GM19240 (cell line): ENCODE results near the gene NQO1.
"Not testable (repeated sequence)": the region's sequence is repeated elsewhere in the genome, so short reads cannot be mapped to it uniquely, and the experiment has no call there.

Source experiments
- DNase-seq: peaks from one replicate; pipeline ENCODE4 v3.0.0; 2011; ENCODE audit warnings: low spot score; ENCODE audit not compliant: insufficient read length

NQO1 gene

DNA sequence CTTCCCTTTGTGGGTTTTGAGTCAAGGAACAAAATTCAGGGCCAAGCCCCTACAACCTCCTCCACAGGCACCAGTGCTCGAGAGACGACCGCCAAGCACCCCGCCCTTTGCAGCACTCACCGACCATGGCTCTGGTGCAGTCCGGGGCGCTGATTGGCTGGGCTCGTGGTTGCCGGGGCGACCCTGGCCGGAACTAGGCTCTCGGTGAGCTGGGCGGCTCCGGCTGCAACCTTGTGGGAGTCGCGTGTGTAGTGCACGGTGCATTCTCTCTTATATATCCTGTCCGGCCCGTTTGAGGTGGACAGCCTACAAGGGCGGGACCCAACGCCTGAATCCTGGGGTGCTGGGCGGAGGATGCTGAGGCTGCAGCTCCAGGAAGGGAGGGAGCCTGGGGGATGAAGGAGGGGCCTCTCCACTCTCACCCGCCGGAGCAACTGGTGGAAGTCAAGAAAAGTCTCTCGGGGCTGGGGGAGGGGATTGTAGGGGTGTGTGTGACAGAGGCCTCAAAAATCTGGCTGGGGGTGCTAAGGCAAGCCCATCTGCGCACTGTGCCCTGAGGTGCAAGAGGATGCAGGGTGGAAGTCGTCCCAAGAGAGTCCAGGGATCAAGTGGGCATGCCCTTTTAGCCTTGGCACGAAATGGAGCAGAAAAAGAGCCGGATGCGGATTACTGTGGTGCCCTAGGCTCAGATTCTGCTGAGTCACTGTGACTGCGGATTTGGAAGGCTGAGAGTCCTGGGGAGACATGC is at the start of gene NQO1:
NQO1 (minus strand) TSS at position 248 of the 748 bp plus-strand sequence; CDS start at position 127, 121 bp downstream.
- DNase-seq = peak; percentile 89

DNA sequence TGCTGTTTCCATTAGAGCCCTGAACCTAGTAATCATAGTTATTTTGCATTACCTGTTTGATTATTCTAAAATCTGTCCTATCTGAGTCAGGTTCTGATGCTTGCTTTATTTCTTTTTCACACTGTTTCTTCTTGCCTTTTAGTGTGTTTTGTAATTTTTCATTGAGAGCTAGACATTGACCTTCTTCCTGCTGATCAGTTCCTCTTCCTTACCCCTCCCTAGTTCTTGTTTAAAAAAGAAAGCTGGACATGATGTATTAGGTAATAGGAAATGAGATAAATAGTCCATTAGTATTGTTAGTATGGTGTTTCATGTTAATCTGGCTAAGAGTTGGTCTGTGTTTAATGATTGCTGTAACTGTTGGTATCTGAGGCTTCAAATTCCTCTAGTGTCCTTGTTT is 49.2 kb upstream of the NQO1 start:
- no peak for DNase-seq

DNA sequence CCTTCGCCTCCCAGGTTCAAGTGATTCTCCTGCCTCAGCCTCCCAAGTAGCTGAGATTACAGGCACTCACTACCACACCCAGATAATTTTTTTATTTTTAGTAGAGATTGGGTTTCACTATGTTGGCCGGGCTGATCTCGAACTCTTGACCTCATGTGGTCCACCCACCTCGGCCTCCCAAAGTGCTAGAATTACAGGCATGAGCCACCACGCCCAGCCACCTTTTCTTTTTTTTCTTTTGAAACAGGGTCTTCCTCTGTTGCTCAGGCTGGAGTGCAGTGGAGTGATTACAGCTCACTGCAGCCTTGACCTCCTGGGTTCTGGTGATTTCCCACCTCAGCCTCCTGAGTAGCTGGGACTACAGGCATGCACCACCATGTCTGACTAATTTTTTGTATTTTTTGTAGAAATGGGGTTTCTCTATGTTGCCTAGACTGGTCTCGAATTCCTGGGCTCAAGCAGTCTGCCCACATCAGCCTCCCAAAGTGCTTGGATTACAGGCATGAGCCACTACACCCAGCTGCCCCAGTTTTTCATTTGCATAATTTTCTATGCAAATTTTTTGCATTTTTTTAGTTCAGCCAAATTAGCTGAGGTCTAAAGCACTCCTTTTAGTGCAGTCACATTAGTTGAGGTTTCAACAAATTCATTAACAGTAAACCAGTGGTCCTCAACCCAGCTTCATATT is 47.0 kb upstream of the NQO1 start:
- no peak for DNase-seq

DNA sequence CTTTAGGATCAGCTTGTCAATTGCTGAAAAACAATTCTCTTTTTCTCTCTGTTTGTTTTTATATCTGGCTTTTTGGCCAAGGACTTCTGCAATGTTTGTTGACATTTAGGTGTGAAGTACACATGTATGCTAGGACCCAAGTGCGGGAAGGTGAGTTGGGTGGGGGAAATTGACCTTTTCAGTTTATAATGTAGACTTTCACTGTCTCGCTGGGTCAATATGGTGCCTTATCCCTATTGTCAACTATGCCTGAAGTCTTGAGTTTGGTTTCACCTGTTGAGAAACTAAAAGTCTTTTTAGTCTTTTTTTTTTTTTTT is 45.2 kb upstream of the NQO1 start:
- no peak for DNase-seq

DNA sequence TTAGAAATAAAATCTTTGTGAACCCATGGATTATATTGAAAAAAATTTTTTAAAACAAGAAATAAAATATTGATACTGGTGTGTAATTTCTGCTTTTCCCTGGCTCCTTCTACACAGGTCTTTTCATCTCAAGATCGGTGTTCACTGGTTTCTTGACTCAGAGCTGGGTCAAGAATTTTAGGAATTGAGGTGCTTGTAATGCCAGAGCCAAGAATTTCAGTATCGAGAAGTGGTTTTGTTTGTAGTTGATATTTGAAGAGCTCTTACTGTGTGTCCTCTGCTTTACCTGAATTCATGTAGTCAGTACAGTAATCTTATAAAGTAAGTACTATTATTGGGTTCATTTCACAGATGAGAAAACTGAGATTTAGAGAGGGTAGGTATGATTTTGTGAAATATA is 43.0 kb upstream of the NQO1 start:
- DNase-seq = no peak

DNA sequence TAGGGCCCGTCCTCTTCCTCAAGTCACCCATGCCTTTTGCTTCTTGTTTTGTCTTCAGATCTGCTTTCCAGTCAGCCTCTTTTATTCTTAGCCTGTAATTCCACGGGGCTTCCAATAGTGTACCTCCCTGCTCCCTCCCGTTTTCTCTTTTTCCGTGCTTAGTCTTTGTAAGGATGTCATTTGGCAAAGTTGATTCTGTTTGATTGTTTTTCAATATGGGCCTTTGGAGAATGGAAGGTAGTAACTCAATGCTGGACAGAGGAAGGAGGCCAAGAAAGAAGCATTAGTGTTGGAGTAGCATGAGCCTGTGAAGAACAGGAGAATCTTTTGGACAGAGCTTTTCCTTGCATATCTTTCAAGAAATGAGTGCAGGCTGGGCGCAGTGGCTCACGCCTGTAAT is 42.3 kb upstream of the NQO1 start:
- DNase-seq = no peak

DNA sequence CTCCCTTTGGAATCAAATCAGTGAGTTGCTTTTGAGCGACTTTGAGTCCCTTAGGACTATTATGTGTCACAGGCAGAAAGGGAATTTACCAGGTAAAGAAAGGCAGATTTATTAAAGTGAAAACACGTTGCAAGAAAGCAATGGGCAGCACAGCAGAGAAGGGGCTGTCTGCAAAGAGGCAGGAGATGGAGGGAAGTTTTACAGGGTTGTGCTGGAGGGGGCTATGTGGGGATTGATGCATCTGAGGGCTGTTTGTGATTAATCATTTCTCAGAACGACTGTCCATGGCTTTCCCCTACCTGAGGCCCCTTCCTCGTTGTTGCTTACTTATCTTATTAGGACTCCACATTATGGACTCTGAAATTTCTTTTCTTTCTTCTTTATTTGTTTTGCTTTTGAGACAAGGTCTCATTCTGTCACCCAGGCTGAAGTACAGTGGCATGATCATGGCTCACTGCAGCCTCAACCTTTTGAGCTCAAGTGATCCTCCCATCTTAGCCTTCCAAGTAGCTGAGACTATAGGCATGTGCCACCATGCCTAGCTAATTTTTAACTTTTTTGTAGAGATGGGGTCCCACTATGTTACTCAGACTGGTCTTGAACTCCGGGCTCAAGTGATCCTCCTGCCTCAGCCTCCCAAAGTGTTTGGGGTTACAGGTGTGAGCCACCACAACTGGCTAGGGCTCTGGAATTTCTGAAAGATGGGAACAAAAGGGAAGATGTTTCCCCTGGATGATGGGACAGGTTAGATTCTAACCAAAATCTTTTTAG is 41.3 kb upstream of the NQO1 start:
- DNase-seq = no peak

DNA sequence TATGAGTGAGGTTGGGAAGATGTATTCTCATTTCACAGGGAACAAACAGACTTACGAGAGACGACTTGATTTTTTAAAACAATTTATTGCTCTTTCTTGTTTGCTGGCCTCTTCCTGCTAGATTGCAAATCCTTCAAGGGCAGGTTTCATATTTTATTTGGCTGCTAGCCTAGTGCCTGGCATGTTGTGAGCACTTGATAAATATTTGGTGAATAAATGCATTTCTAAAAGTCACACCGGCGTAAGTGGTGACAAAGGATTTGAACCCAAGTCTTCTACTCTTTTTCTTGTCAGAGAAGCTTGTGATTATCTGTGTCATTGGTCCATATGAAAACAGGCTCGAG is 37.2 kb upstream of the NQO1 start:
- DNase-seq = no peak

DNA sequence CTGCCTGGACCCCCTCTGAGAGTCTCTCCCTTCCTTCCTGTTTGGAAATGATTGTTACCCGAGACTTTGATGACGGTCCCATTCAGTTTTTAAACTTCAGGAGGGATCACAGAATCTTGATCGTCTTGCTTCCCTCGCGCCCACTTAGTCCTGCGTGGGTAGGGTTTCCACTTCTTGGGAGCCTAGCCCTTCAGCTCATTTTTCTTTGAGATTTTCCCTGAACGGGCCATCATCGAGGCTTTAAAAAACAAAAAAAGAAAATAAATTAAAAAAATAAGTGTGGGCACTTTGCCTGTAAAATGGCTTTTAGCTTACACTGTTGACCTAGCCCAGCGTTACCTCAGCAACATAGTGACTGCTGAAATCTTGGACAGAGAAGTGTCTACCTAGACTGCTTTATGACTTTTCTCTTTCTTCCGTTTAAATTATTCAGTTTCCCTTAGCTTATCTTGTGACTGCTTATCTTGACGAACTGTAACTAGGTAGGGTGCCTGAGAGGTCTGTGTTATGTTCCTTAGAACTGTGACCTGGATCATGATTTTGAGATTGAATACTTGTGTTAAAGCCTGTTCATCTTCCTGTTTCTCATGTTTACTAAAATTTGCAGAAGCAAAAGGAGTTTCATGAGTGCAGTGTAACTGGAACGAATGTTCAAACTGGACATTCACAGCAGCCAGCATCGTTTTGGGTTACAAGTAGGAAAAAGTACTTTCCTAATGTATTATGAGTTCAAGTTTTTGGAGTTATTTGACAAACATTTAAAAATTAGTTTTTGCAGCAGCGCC is 36.6 kb upstream of the NQO1 start:
- no peak for DNase-seq

DNA sequence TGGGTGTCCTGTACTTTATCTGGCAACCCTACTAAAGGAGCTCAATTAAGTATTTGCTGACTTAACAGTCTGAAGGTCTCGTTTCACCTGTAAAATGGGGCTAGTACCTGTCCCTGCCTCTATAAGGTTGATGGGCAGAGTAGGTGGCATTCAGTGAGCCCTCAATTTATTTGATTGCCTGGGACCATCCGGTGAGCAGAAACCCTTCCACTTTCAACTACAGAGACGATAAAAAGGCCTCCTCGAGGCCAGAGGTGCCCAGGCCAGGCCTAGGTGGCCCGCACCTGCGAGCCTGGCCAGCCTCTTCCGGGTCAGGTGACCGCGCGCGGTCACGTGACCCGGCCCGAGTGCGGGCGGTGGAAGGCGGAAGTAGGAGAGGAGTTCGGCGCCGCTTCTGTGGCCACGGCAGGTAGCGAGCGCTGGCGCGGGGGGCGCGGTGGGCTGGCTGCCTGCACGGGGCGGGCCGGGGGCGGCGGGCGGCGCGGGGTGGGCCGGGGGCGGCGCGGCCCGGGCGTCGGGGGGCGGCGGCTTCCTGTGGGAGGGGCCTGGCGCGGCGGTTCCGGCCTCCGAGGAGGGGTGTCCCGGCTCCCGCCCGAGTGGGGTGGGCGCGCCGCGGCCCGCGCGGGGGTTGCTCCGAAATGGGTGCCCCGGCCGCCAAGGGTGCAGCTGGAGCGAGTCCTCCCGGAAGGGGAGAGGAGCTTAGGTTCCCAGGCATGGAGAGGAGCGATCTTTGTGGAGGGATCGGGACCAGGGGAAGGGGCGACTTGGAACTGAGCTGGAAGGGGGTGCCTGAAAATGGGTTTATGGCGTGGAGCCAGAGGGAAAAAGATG is 35.8 kb upstream of the NQO1 start, which contains the start of gene WWP2:
WWP2 (plus strand) TSS at position 350 of the 831 bp plus-strand sequence. CDS start 24,679 bp downstream, outside the sequence.
- DNase-seq = peak; percentile 76

DNA sequence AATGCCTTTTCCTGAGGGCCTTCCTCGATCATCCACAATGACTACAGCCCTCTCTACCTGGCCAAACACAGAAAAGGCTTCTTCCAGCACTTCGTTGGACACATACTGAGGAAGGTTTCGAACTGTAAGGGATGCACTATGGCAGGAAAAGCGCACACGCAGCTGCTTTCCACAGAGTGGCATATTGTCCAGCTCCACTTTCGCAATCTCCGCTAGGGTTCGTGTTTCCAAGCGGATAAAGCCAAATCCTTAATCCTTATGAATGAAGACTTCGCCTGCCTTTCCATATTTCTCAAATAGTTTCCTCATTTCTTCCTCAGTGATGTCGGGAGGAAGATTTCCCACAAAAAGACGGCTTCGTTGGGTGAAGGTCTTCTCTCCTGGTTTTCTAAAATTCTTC is 31.0 kb upstream of the NQO1 start:
- DNase-seq = not testable (repeated sequence)

DNA sequence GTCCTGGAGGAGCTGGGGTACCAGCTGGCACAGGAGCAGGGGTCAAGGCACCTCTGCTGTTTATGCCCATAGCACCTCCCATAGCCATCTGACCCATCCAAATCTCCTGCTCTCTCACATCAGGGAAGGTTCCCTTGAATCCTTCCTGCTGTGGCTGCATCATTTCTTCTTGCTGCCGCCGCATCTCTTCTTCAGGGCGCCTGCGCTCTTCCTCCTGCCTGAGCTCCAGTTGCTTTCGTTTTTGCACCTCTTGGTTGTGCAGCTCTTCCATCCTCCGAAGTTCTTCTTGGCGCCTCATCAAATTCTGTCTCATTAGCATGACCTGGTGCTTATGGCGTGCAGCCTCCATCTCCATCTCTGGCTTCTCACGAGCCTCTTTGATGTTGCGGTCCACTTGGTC is 30.3 kb upstream of the NQO1 start:
- DNase-seq = no peak

DNA sequence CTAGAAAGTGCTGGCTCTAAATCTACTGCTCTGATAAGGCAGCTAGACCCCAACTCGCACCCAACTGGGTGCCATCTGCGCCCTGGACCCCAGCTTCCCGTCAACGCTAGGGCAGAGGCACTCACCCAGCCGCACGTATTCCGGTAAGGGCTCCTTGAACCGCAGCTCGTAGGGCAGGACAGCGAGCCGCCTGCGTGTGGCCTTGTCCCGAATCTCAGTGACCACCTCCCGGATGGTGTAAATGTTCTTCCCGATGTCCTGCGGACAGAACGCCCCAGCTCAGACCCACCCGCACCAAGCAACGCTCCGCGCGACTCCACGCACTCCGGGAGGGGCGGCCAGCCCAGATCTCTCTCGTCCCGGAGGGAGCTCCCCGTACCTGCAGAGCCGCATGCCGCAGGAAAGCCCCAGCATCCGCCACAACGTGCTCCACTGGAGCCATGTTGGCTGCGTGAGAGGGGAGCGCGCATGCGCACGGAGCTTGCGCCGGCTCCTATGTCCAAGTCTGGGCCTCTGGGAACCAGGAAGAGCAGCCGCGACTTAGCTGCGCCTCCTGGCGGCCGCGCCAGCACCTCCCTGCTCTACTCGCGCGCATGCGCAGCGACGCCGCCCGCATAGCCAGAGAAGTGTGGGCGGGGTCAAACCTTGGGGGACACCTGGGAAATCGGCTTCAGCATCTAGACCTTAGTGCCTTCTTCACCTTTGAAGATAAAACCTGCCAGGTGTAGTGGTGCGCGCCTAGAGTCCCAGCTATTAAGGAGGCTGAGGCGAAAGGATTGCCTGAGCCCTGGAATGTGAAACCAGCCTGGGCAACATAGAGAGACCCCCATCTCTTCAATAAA is 28.3 kb upstream of the NQO1 start, which contains the start of gene NOB1:
NOB1 (minus strand) TSS at position 458 of the 842 bp plus-strand sequence; CDS start at position 442, 16 bp downstream.
- peak; percentile 83 for DNase-seq

DNA sequence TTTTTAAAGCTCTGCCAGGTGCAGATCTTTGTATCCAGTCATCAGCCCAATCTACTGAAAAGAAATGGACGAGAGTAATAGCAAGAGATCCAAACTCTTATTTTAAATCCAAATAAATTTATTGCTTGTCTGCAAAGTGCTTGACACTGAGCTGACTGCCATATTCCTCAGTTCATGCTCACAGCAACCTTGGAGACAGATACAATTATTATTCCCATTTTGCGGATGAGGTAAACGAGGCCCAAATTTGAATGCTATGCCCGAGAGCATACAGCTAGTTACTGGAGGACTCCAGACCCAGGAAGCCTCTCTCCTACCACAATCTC is 27.7 kb upstream of the NQO1 start:
- DNase-seq = no peak

DNA sequence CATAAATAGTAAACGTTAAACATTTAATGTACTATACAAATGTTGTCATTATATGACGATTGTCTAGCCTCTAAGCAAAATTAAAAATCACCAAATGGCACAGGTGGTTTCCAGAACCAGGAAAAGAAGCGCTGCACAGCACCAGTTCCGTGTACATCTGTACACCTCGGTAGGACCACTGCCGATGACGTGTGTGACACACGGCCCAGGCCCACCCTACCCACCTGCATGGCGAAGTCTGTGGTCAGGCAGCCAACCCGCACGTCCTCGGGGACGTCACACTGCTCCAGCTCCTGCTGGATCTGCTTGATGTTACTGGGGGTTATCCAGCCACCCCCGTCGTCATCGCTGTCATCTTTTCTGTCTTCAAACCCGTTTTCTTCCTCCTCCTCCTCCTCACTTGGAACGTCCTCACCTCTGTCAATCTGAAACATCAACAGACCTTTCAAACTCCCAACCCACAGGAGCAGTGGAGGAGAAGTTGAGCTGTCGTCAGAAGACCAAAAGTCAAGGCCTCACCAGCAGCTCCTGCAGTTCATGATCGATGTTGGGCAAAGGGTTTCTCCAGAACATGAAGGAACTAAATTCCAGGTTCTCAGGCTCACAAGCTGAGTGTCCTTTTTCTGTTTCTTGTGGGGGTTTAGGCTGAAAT is 22.5 kb upstream of the NQO1 start:
- DNase-seq = no peak

DNA sequence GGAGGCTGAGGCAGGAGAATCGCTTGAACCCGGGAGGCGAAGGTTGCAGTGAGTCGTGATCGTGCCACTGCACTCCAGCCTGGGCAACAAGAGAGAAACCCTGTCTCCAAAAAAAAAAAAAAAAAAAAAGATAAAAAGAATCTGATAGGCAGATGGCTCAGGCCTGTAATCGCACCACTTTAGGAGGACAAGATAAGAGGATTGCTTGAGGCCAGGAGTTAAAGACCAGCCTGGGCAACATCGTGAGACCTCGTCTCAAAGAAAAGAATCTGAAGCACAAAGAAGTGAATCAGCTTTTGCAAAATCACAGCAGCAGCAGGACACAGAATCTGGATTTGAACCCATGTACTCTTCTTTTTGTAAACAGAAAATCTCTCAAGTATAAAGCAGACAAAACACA is 20.8 kb upstream of the NQO1 start:
- no peak for DNase-seq

DNA sequence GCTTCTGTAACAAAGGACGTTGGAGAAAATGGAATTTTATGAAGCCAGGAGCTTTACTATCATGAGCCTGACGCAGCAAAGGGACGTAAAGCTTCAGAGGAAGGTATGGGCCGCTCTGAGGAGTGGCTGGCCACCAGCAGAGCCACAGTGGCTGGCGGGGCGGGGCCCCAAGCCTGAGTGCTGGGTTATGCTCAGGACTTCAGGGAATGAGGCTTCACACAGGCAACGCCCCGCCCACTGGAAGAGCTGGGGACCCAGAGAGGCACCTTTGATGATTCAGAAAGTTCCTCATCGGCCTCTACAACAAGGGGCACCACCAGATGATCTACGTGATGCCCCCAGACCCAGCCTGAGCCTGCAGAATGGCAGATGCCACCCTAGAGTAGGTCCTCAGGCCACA is 19.6 kb upstream of the NQO1 start:
- no peak for DNase-seq

DNA sequence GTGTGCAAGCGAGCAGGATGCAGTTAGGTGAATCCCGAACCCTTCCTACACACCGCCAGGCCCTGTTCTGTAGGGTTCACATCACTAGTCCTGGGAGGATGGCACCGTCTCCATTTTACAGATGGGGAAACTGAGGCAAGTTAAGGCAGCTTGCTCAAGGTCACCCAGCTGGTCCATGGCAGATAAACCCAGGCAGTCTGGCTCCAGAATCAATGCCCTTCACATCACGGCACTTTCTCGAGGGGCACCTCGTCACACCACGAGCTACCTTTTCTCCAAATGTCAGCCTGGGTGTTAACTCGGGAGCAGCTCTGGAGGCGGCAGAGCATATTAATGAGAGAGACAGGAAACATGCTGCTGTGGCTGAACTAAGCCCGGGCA is 18.9 kb upstream of the NQO1 start:
- DNase-seq = no peak
